ENCODE results near the gene PANK4.
A peak's percentile ranks its signal among the peaks of the same experiment; 100 is the strongest.
"Not testable (repeated sequence)": the region's sequence is repeated elsewhere in the genome, so short reads cannot be mapped to it uniquely, and the experiment has no call there.

Gene PANK4

DNA sequence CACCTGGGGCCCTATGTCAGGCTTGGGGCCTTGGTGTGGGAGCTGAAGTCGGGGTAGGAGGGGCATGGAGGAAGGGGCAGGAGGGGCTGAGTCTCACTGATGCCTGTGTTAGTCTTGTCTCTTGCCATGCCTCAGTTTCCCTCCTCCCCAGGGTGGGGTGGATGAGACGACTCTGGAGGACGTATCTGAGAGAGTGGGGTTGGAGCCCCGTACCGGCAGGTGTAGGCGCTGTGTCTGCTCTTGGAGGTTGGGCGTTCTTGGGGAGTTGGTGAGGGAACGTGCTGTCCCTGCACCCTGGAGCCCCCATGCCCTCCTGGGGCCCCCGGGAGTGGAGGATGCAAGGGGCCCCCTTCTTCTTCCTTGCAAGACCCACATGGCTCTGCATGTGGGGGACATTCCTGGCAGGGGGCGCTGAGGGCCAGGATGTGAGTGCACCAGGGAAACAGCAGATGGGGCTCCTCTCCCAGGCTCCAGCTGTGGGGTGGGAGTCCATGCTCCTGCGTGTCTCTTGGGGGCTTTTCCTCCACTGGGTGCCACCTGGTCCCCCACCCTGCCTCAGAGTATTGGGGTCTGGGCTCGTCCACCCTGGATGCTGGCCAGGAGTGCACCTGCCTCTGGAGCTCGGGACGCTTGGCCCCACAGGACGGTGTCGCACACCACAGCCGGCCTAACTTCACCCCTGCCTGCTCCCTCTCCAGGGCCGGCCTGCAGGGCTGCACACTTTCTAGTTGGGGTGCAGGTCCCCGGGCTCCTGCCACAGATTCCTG lies 28.4 kb upstream of the PANK4 start:
- Histone ChIP-seq H3K36me3 (replicated peaks; ENCODE audit: insufficient read depth, low read length) (no peaks in the 10 kb centered on the region), H3K9me2 (replicated peaks; ENCODE audit: insufficient read depth, low read length) (no peaks in the 10 kb centered on the region), H3K79me2 (ENCODE audit: low read length) (peaks cover 21% of the 10 kb centered on the region), H4K20me1 (ENCODE audit: insufficient read depth, low read length) (no peaks in the 10 kb centered on the region), H3K9ac (ENCODE audit: low read length) (no peak overlapping the region), H2AFZ (ENCODE audit: low read length) (no peak overlapping the region), H3K27ac (ENCODE audit: low read length) (no peak overlapping the region), H3K4me3 (ENCODE audit: low read length) (no peak overlapping the region), H3K4me2 (ENCODE audit: low read depth, low read length) (peak overlapping the region; percentile 92; the same call in 1 of the 2 replicates), H3K27me3 (replicated peaks; ENCODE audit: insufficient read depth, low read length) (no peaks in the 10 kb centered on the region), H3F3A (ENCODE audit: insufficient read depth, low read length) (no peaks in the 10 kb centered on the region), H3K4me1 (ENCODE audit: low read length) (peaks cover 14% of the 10 kb centered on the region), H3K9me3 (replicated peaks; ENCODE audit: insufficient read depth, low read length) (no peaks in the 10 kb centered on the region)
- DNase-seq: no peak
- TF ChIP-seq EZH2 (optimal IDR thresholded peaks at IDR 0.05; ENCODE audit: low read depth, low read length) (no peak), CTCF (IDR thresholded peaks at IDR 0.05; ENCODE audit: low read length) (peak; percentile 32), EZH2phosphoT487 (IDR thresholded peaks at IDR 0.05; ENCODE audit: low read length) (no peak)

DNA sequence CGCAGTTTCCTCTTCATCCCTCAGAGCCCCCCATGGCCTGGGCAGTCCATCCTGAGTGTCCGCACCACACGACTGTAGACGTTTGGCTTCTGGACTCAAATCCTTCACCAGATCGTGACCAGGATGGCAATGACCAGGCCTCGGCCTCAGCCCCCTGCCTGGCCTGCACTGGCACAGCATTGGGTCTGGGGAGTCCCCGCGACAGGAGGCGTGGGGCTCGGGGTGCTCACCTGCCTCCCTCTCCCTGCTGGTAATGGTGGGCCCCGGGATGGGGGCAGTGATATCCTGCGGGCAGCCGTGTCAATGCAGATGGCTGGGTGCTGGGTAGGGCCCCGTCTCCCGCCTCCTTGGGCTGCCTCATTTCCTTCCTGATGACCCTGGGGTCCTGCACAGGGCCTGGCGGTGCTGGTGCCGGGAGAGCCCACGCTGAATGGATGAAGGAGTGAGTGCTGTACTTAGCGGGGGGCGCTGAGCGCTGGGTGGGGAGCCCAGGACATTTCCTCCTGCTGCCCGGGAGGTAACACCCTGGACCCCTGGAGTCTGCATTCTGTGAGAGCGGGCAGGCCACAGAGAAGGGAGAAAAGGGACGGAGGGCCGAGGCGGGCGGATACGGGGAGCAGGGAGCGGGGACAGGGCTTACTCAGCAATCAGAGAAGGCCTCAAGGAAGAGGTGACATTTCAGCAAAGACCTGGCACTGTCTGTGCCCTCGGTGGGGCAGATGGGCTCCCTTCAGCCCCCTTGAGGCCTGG lies 27.6 kb upstream of the PANK4 start:
- Histone ChIP-seq H3K9me2 (replicated peaks; ENCODE audit: insufficient read depth, low read length) (no peaks in the 10 kb centered on the region), H3K9me3 (replicated peaks; ENCODE audit: insufficient read depth, low read length) (no peaks in the 10 kb centered on the region), H3K4me1 (ENCODE audit: low read length) (peaks cover 18% of the 10 kb centered on the region), H4K20me1 (ENCODE audit: insufficient read depth, low read length) (no peaks in the 10 kb centered on the region), H3F3A (ENCODE audit: insufficient read depth, low read length) (peaks cover 2% of the 10 kb centered on the region), H3K27me3 (replicated peaks; ENCODE audit: insufficient read depth, low read length) (no peaks in the 10 kb centered on the region), H3K27ac (ENCODE audit: low read length) (no peak overlapping the region), H3K4me2 (ENCODE audit: low read depth, low read length) (no peak overlapping the region), H3K79me2 (ENCODE audit: low read length) (peaks cover 21% of the 10 kb centered on the region), H3K9ac (ENCODE audit: low read length) (no peak overlapping the region), H2AFZ (ENCODE audit: low read length) (no peak overlapping the region), H3K36me3 (replicated peaks; ENCODE audit: insufficient read depth, low read length) (no peaks in the 10 kb centered on the region), H3K4me3 (ENCODE audit: low read length) (no peak overlapping the region)
- TF ChIP-seq CTCF (IDR thresholded peaks at IDR 0.05; ENCODE audit: low read length) (no peak), EZH2phosphoT487 (IDR thresholded peaks at IDR 0.05; ENCODE audit: low read length) (no peak), EZH2 (optimal IDR thresholded peaks at IDR 0.05; ENCODE audit: low read depth, low read length) (no peak)
- no peak for DNase-seq

GRCh38 chr1:2553076-2553475 lies 26.7 kb upstream of the PANK4 start:
- not testable (repeated sequence) for H3K27me3 ChIP-seq (replicated peaks; ENCODE audit: insufficient read depth, low read length); H3K9ac ChIP-seq (ENCODE audit: low read length); H3K36me3 ChIP-seq (replicated peaks; ENCODE audit: insufficient read depth, low read length); H2AFZ ChIP-seq (ENCODE audit: low read length); H3K9me2 ChIP-seq (replicated peaks; ENCODE audit: insufficient read depth, low read length); H3K9me3 ChIP-seq (replicated peaks; ENCODE audit: insufficient read depth, low read length); H3K4me3 ChIP-seq (ENCODE audit: low read length); H3K4me2 ChIP-seq (ENCODE audit: low read depth, low read length); H4K20me1 ChIP-seq (ENCODE audit: insufficient read depth, low read length); H3K27ac ChIP-seq (ENCODE audit: low read length); DNase-seq
- Histone ChIP-seq H3F3A (ENCODE audit: insufficient read depth, low read length) (peaks cover 12% of the 10 kb centered on the region), H3K4me1 (ENCODE audit: low read length) (peaks cover 24% of the 10 kb centered on the region), H3K79me2 (ENCODE audit: low read length) (peaks cover 21% of the 10 kb centered on the region)

GRCh38 chr1:2552189-2552588 lies 25.8 kb upstream of the PANK4 start:
- DNase-seq: no peak
- H3K36me3 ChIP-seq (replicated peaks; ENCODE audit: insufficient read depth, low read length): no peaks in the 10 kb centered on the region
- peaks cover 20% of the 10 kb centered on the region for H3K79me2 ChIP-seq (ENCODE audit: low read length)
- H3K9me3 ChIP-seq (replicated peaks; ENCODE audit: insufficient read depth, low read length): no peaks in the 10 kb centered on the region
- peaks cover 27% of the 10 kb centered on the region for H3K4me1 ChIP-seq (ENCODE audit: low read length)
- H2AFZ ChIP-seq (ENCODE audit: low read length): no peak overlapping the region
- no peaks in the 10 kb centered on the region for H3K27me3 ChIP-seq (replicated peaks; ENCODE audit: insufficient read depth, low read length)
- H3K9ac ChIP-seq (ENCODE audit: low read length): no peak overlapping the region
- H4K20me1 ChIP-seq (ENCODE audit: insufficient read depth, low read length): no peaks in the 10 kb centered on the region
- H3K27ac ChIP-seq (ENCODE audit: low read length): no peak overlapping the region
- no peak overlapping the region for H3K4me3 ChIP-seq (ENCODE audit: low read length)
- no peaks in the 10 kb centered on the region for H3K9me2 ChIP-seq (replicated peaks; ENCODE audit: insufficient read depth, low read length)
- no peak overlapping the region for H3K4me2 ChIP-seq (ENCODE audit: low read depth, low read length)
- no peak for TF ChIP-seq EZH2 (optimal IDR thresholded peaks at IDR 0.05; ENCODE audit: low read depth, low read length)
- no peak for TF ChIP-seq EZH2phosphoT487 (IDR thresholded peaks at IDR 0.05; ENCODE audit: low read length)
- no peak for TF ChIP-seq CTCF (IDR thresholded peaks at IDR 0.05; ENCODE audit: low read length)
- H3F3A ChIP-seq (ENCODE audit: insufficient read depth, low read length): peaks cover 21% of the 10 kb centered on the region

DNA sequence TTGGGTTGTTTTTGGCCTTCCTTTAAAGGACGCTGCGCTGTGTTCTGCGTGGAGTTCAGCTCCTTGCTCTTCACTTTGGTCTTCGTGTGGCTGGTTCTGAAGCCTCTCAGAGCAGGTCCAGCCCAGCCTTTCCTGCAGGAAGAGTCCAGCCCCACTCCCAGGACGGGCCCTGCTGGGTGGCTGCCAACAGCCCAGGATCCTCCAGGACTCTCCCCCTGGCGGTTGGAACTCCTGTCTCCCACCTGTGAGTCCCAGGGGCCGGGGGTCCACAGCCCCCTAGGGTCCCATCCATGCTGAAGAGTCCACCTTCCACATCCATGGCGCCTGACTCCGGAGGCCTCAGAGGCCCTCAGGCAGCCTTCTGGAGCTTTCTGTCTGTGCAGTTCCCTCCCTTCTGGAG lies 25.1 kb upstream of the PANK4 start:
- not testable (repeated sequence) for H3K4me2 ChIP-seq (ENCODE audit: low read depth, low read length); H3K4me3 ChIP-seq (ENCODE audit: low read length); H3K9me2 ChIP-seq (replicated peaks; ENCODE audit: insufficient read depth, low read length); H3K36me3 ChIP-seq (replicated peaks; ENCODE audit: insufficient read depth, low read length); H3K27ac ChIP-seq (ENCODE audit: low read length); H3K27me3 ChIP-seq (replicated peaks; ENCODE audit: insufficient read depth, low read length); H2AFZ ChIP-seq (ENCODE audit: low read length); H3K9ac ChIP-seq (ENCODE audit: low read length); H4K20me1 ChIP-seq (ENCODE audit: insufficient read depth, low read length); DNase-seq; H3K9me3 ChIP-seq (replicated peaks; ENCODE audit: insufficient read depth, low read length)
- peaks cover 26% of the 10 kb centered on the region for H3K4me1 ChIP-seq (ENCODE audit: low read length)
- H3F3A ChIP-seq (ENCODE audit: insufficient read depth, low read length): peaks cover 28% of the 10 kb centered on the region
- H3K79me2 ChIP-seq (ENCODE audit: low read length): peaks cover 14% of the 10 kb centered on the region

Measured in MM.1S (cell line).